PC-3 (cell line): ENCODE results near the gene MPL. TPM values are rescaled to one million over a fixed set of nuclear protein-coding genes. Genes with fewer than 3 reads are reported as not detected.

Experiments used
- ATAC-seq: fragments of 200-7000 bp; cut with Tn5 transposase; 2 replicates; pipeline ENCODE4 v1.9.1; 2020; ENCODE audit warnings: mild to moderate bottlenecking, moderate library complexity
- BruUV-seq: library from RNA; stranded (reverse); fragments of 400-500 nt; replicated peaks from 2 replicates; lab custom pipeline; 2021; lab: Mats Ljungman, UMichigan
- CTCF ChIA-PET: fragments of 300-600 bp; sonication (Branson Sonifier 250); formaldehyde crosslinking; loops from one replicate; lab custom pipeline; 2022; ENCODE audit warnings: antibody characterized with exemption; lab: Charles Lee
- POLR2A ChIA-PET: fragments of 300-600 bp; sonication (Branson Sonifier 250); formaldehyde crosslinking; loops from one replicate; lab custom pipeline; 2022; ENCODE audit warnings: antibody characterized with exemption; ENCODE audit not compliant: unreplicated experiment; lab: Charles Lee
- DNase-seq: peaks from one replicate; pipeline ENCODE4 v3.0.0-alpha.2; 2015
- H2AFZ ChIP-seq: fragments of 300-600 bp; sonication (generic); 2 replicates; pipeline ENCODE4 v1.6.0; 2016; ENCODE audit warnings: antibody characterized with exemption, low read length
- H3F3A ChIP-seq: fragments of 300-600 bp; sonication (generic); one replicate; pipeline ENCODE4 v1.6.0; 2017; ENCODE audit warnings: antibody characterized with exemption, low read length, control low read depth, mild to moderate bottlenecking; ENCODE audit not compliant: unreplicated experiment
- H3K27ac ChIP-seq: fragments of 300-600 bp; sonication (generic); 2 replicates; pipeline ENCODE4 v1.5.1; 2016; ENCODE audit warnings: mild to moderate bottlenecking, low read length
- H3K27me3 ChIP-seq: fragments of 300-600 bp; sonication (generic); 2 replicates; pipeline ENCODE4 v1.6.1; 2016; ENCODE audit warnings: low read length, mixed read lengths
- H3K36me3 ChIP-seq: fragments of 300-600 bp; sonication (generic); 2 replicates; pipeline ENCODE4 v1.6.1; 2016; ENCODE audit warnings: low read depth, mixed run types, low read length, mixed read lengths
- H3K4me1 ChIP-seq: fragments of 300-600 bp; sonication (generic); 2 replicates; pipeline ENCODE4 v1.5.1; 2016; ENCODE audit warnings: low read length; ENCODE audit not compliant: insufficient read depth
- H3K4me2 ChIP-seq: fragments of 300-600 bp; sonication (generic); 2 replicates; pipeline ENCODE4 v1.6.0; 2016; ENCODE audit warnings: low read length
- H3K4me3 ChIP-seq: fragments of 300-600 bp; sonication (generic); 2 replicates; pipeline ENCODE4 v1.5.1; 2016; ENCODE audit warnings: mild to moderate bottlenecking, low read length, mixed read lengths
- H3K79me2 ChIP-seq: fragments of 300-600 bp; sonication (generic); 2 replicates; pipeline ENCODE4 v1.6.1; 2017; ENCODE audit warnings: low read length, mixed read lengths
- H3K9ac ChIP-seq: fragments of 300-600 bp; sonication (generic); 2 replicates; pipeline ENCODE4 v1.6.0; 2016; ENCODE audit warnings: mild to moderate bottlenecking, low read length
- H3K9me2 ChIP-seq: fragments of 300-600 bp; sonication (generic); replicated peaks from 2 replicates; pipeline ENCODE4 v1.6.1; 2016; ENCODE audit warnings: mixed run types, low read length, mixed read lengths
- H3K9me3 ChIP-seq: fragments of 300-600 bp; sonication (generic); 2 replicates; pipeline ENCODE4 v1.6.1; 2016; ENCODE audit warnings: low read length, mixed read lengths
- H4K20me1 ChIP-seq: fragments of 300-600 bp; sonication (generic); 2 replicates; pipeline ENCODE4 v1.6.1; 2016; ENCODE audit warnings: low read length, mixed read lengths
- EZH2 ChIP-seq: fragments of 300-600 bp; sonication (generic); IDR thresholded peaks from one replicate; pipeline ENCODE4 v1.6.1; 2017; ENCODE audit warnings: antibody characterized with exemption, mild to moderate bottlenecking, low read length; ENCODE audit not compliant: unreplicated experiment
- EZH2phosphoT487 ChIP-seq: fragments of 300-600 bp; sonication (generic); IDR thresholded peaks from 2 replicates; pipeline ENCODE4 v1.6.1; 2018; ENCODE audit warnings: mild to moderate bottlenecking, antibody characterized with exemption, low read length, borderline replicate concordance
- intact Hi-C: fragments of 100-400 bp; cut with micrococcal nuclease; formaldehyde crosslinking; loops from 2 replicates; pipeline ENCODE4 v1.9.0; 2023
- total RNA-seq: library from RNA; depleted of rRNA; stranded (reverse); fragments of >200 nt; gene quantifications from 2 replicates; pipeline ENCODE4 v1.2.3, GENCODE V29; 2014
- TF ChIP-seq, protein P1 (sequence below): fragments of 300-600 bp; sonication (generic); conservative IDR thresholded peaks from 2 replicates; pipeline ENCODE4 v1.5.1; 2017; ENCODE audit warnings: antibody characterized with exemption, low read depth, mild to moderate bottlenecking, low read length

The MPL gene
- total RNA-seq, 1 experiment from 2014 or later = not detected

- Histone ChIP-seq H3K9me3 (no peaks in the 10 kb centered on the region), H3F3A (no peaks in the 10 kb centered on the region), H3K79me2 (no peaks in the 10 kb centered on the region), H3K4me1 (no peaks in the 10 kb centered on the region), H3K9ac (no peak overlapping the region), H4K20me1 (no peaks in the 10 kb centered on the region), H3K27me3 (no peaks in the 10 kb centered on the region), H3K36me3 (no peaks in the 10 kb centered on the region), H3K9me2 (no peaks in the 10 kb centered on the region), H3K27ac (no peak overlapping the region), H3K4me2 (no peak overlapping the region), H3K4me3 (no peak overlapping the region), H2AFZ (no peak overlapping the region)
- DNase-seq (no peak), ATAC-seq (no peak)
- ChIA-PET CTCF (no interaction called here), POLR2A (no interaction called here)
- no peak for TF ChIP-seq EZH2phosphoT487
- intact Hi-C loops = no loop called here
- no TSS peak for BruUV-seq
Observed at GRCh38 chr1:43321331-43321891, 16.2 kb upstream of the MPL start.

DNA sequence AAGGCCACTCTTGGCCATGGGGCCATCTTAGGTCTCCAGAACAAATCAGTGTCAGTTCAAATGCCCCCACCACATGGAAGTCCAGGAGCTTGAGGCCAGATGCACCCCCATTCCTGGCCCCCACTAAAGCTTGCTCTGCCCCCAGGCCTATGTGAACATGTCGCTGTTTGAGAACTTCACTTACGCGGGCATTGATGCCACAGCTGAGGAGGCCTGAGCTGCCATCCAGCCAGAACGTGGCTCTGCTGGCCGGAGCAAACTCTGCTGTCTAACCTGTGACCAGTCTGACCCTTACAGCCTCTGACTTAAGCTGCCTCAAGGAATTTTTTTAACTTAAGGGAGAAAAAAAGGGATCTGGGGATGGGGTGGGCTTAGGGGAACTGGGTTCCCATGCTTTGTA lies 15.1 kb upstream of the MPL start:
- intact Hi-C loops = no loop called here
- DNase-seq (no peak), ATAC-seq (no peak)
- H3K27ac ChIP-seq = no peak overlapping the region
- H3K4me3 ChIP-seq = no peak overlapping the region
- BruUV-seq = no TSS peak
- no peaks in the 10 kb centered on the region for H3K36me3 ChIP-seq
- H3K27me3 ChIP-seq = no peaks in the 10 kb centered on the region
- CTCF ChIA-PET = no interaction called here
- POLR2A ChIA-PET = no interaction called here
- H3K79me2 ChIP-seq = no peaks in the 10 kb centered on the region
- H3K9me2 ChIP-seq = no peaks in the 10 kb centered on the region
- TF ChIP-seq EZH2 (no peak), EZH2phosphoT487 (no peak)
- TF ChIP-seq, protein P1, sequence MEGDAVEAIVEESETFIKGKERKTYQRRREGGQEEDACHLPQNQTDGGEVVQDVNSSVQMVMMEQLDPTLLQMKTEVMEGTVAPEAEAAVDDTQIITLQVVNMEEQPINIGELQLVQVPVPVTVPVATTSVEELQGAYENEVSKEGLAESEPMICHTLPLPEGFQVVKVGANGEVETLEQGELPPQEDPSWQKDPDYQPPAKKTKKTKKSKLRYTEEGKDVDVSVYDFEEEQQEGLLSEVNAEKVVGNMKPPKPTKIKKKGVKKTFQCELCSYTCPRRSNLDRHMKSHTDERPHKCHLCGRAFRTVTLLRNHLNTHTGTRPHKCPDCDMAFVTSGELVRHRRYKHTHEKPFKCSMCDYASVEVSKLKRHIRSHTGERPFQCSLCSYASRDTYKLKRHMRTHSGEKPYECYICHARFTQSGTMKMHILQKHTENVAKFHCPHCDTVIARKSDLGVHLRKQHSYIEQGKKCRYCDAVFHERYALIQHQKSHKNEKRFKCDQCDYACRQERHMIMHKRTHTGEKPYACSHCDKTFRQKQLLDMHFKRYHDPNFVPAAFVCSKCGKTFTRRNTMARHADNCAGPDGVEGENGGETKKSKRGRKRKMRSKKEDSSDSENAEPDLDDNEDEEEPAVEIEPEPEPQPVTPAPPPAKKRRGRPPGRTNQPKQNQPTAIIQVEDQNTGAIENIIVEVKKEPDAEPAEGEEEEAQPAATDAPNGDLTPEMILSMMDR = no peak
- H2AFZ ChIP-seq = no peak overlapping the region
- no peak overlapping the region for H3K9ac ChIP-seq
- no peaks in the 10 kb centered on the region for H3K4me1 ChIP-seq
- H3K9me3 ChIP-seq = no peaks in the 10 kb centered on the region
- no peaks in the 10 kb centered on the region for H3F3A ChIP-seq
- H4K20me1 ChIP-seq = no peaks in the 10 kb centered on the region
- H3K4me2 ChIP-seq = no peak overlapping the region

GRCh38 chr1:43324810-43325209 lies 12.8 kb upstream of the MPL start:
- no peak overlapping the region for H3K4me3 ChIP-seq
- H2AFZ ChIP-seq = no peak overlapping the region
- intact Hi-C loops = no loop called here
- no peaks in the 10 kb centered on the region for H3K79me2 ChIP-seq
- H3K9ac ChIP-seq = no peak overlapping the region
- no peak for ATAC-seq
- H3K9me2 ChIP-seq = no peaks in the 10 kb centered on the region
- no peak overlapping the region for H3K4me2 ChIP-seq
- H3F3A ChIP-seq = no peaks in the 10 kb centered on the region
- H3K9me3 ChIP-seq = no peaks in the 10 kb centered on the region
- no peak for DNase-seq
- ChIA-PET POLR2A (no interaction called here), CTCF (no interaction called here)
- TF ChIP-seq, protein P1 = no peak
- H4K20me1 ChIP-seq = no peaks in the 10 kb centered on the region
- H3K27me3 ChIP-seq = no peaks in the 10 kb centered on the region
- no TSS peak for BruUV-seq
- no peaks in the 10 kb centered on the region for H3K36me3 ChIP-seq
- H3K27ac ChIP-seq = no peak overlapping the region
- peaks cover under 1% of the 10 kb centered on the region for H3K4me1 ChIP-seq
